SU-DHL-6 (cell line): Measurements from ENCODE around the gene SOX5.

Experiments used
- H2AFZ ChIP-seq: fragments of 200-600 bp; sonication (generic); 2 replicates; pipeline ENCODE4 v1.6.1; 2014; ENCODE audit warnings: low read depth, mild to moderate bottlenecking, moderate library complexity, mixed read lengths, antibody characterized with exemption, low read length; ENCODE audit not compliant: severe bottlenecking
- H3F3A ChIP-seq: fragments of 200-600 bp; shearing (Covaris generic); 2 replicates; pipeline ENCODE4 v1.6.0; 2016; ENCODE audit warnings: antibody characterized with exemption, mild to moderate bottlenecking; ENCODE audit not compliant: insufficient read depth
- H3K27ac ChIP-seq: fragments of 200-600 bp; sonication (generic); 2 replicates; pipeline ENCODE4 v1.5.1; 2016; ENCODE audit warnings: low read depth, mild to moderate bottlenecking, low read length, moderate library complexity, mixed read lengths
- H3K27me3 ChIP-seq: fragments of 200-600 bp; sonication (generic), shearing (Covaris generic); 2 replicates; pipeline ENCODE4 v1.6.0; 2014; ENCODE audit warnings: mild to moderate bottlenecking, low read length
- H3K36me3 ChIP-seq: fragments of 200-600 bp; sonication (generic); 2 replicates; pipeline ENCODE4 v1.6.1; 2014; ENCODE audit warnings: mild to moderate bottlenecking, low read length, mixed read lengths
- H3K4me2 ChIP-seq: fragments of 300-600, 200-600 bp; shearing (Covaris generic), sonication (generic); 2 replicates; pipeline ENCODE4 v1.6.0; 2014; ENCODE audit warnings: low read length, low read depth, mild to moderate bottlenecking; ENCODE audit not compliant: poor library complexity, severe bottlenecking
- H3K4me3 ChIP-seq: fragments of 200-600 bp; sonication (generic); 2 replicates; pipeline ENCODE4 v1.5.1; 2014; ENCODE audit warnings: antibody characterized with exemption, low read length, mild to moderate bottlenecking, mixed read lengths; ENCODE audit not compliant: insufficient read depth, poor library complexity, severe bottlenecking
- H3K79me2 ChIP-seq: fragments of 200-600 bp; sonication (generic); 2 replicates; pipeline ENCODE4 v1.6.1; 2014; ENCODE audit warnings: mild to moderate bottlenecking, low read length, moderate library complexity; ENCODE audit not compliant: insufficient read depth
- H3K9ac ChIP-seq: fragments of 200-600 bp; sonication (generic); 2 replicates; pipeline ENCODE4 v1.7.0; 2014; ENCODE audit warnings: mild to moderate bottlenecking, low read length
- H3K9me2 ChIP-seq: fragments of 200-600 bp; sonication (generic); replicated peaks from 2 replicates; pipeline ENCODE4 v1.6.1; 2014; ENCODE audit warnings: low read length; ENCODE audit not compliant: insufficient read depth
- H3K9me3 ChIP-seq: fragments of 200-600 bp; sonication (generic); 2 replicates; pipeline ENCODE4 v1.6.1; 2014; ENCODE audit warnings: low read length, mixed read lengths; ENCODE audit not compliant: insufficient read depth
- H4K20me1 ChIP-seq: fragments of 200-600 bp; sonication (generic); 2 replicates; pipeline ENCODE4 v1.6.1; 2014; ENCODE audit warnings: low read depth, mild to moderate bottlenecking, antibody characterized with exemption, low read length, moderate library complexity, mixed read lengths
- CTCF ChIP-seq: fragments of 200-600 bp; sonication (generic); IDR thresholded peaks from one replicate; pipeline ENCODE4 v1.5.1; 2017; ENCODE audit warnings: antibody characterized with exemption, mild to moderate bottlenecking, low read length, moderate library complexity; ENCODE audit not compliant: insufficient read depth, poor library complexity, severe bottlenecking
- EZH2phosphoT487 ChIP-seq: fragments of 200-600 bp; sonication (generic), shearing (Covaris generic); conservative IDR thresholded peaks from 2 replicates; pipeline ENCODE4 v1.6.1; 2018; ENCODE audit warnings: mild to moderate bottlenecking, antibody characterized with exemption, low read length, moderate library complexity, mixed read lengths

The SOX5 gene

GRCh38 chr12:23585782-23586163 lies 363.7 kb downstream of the SOX5 start:
- TF ChIP-seq CTCF (no peak), EZH2phosphoT487 (no peak)
- H3K9me3 ChIP-seq = no peaks in the 10 kb centered on the region
- no peaks in the 10 kb centered on the region for H3K36me3 ChIP-seq
- H3K27me3 ChIP-seq = no peaks in the 10 kb centered on the region
- H3K27ac ChIP-seq = no peak overlapping the region
- H3K4me2 ChIP-seq = no peak overlapping the region
- no peaks in the 10 kb centered on the region for H3F3A ChIP-seq
- H4K20me1 ChIP-seq = no peaks in the 10 kb centered on the region
- no peak overlapping the region for H2AFZ ChIP-seq
- no peak overlapping the region for H3K9ac ChIP-seq
- no peaks in the 10 kb centered on the region for H3K79me2 ChIP-seq
- H3K4me3 ChIP-seq = no peak overlapping the region
- 0 out of 2 replicates have a peak, but pooled peaks cover 4% of the 10 kb centered on the region for H3K9me2 ChIP-seq

GRCh38 chr12:23585156-23585781 lies 364.2 kb downstream of the SOX5 start:
- TF ChIP-seq EZH2phosphoT487 (no peak), CTCF (no peak)
- Histone ChIP-seq H3K27me3 (no peaks in the 10 kb centered on the region), H3K27ac (no peak overlapping the region), H3F3A (no peaks in the 10 kb centered on the region), H3K79me2 (no peaks in the 10 kb centered on the region), H4K20me1 (no peaks in the 10 kb centered on the region), H3K4me3 (no peak overlapping the region), H3K9ac (no peak overlapping the region), H3K4me2 (no peak overlapping the region), H3K9me2 (0 out of 2 replicates have a peak, but pooled peaks cover 4% of the 10 kb centered on the region), H3K36me3 (no peaks in the 10 kb centered on the region), H3K9me3 (no peaks in the 10 kb centered on the region), H2AFZ (no peak overlapping the region)

GRCh38 chr12:23581913-23582312 lies 367.6 kb downstream of the SOX5 start:
- H3K79me2 ChIP-seq = no peaks in the 10 kb centered on the region
- 0 out of 2 replicates have a peak, but pooled peaks cover 4% of the 10 kb centered on the region for H3K9me2 ChIP-seq
- H2AFZ ChIP-seq = no peak overlapping the region
- H3K27me3 ChIP-seq = no peaks in the 10 kb centered on the region
- no peaks in the 10 kb centered on the region for H3K36me3 ChIP-seq
- H3K4me3 ChIP-seq = no peak overlapping the region
- TF ChIP-seq EZH2phosphoT487 = no peak
- H3K9me3 ChIP-seq = no peaks in the 10 kb centered on the region
- H3K27ac ChIP-seq = no peak overlapping the region
- H3K4me2 ChIP-seq = no peak overlapping the region
- H3K9ac ChIP-seq = no peak overlapping the region
- no peaks in the 10 kb centered on the region for H4K20me1 ChIP-seq
- no peaks in the 10 kb centered on the region for H3F3A ChIP-seq

GRCh38 chr12:23579257-23579656 lies 370.2 kb downstream of the SOX5 start:
- Histone ChIP-seq H3K27ac (no peak overlapping the region), H3K36me3 (no peaks in the 10 kb centered on the region), H4K20me1 (no peaks in the 10 kb centered on the region), H3K9me2 (0 out of 2 replicates have a peak, but pooled peaks cover 3% of the 10 kb centered on the region), H3K9me3 (no peaks in the 10 kb centered on the region), H2AFZ (no peak overlapping the region), H3K79me2 (no peaks in the 10 kb centered on the region), H3K9ac (no peak overlapping the region), H3K27me3 (no peaks in the 10 kb centered on the region), H3K4me3 (no peak overlapping the region), H3F3A (no peaks in the 10 kb centered on the region), H3K4me2 (no peak overlapping the region)
- TF ChIP-seq EZH2phosphoT487 (no peak), CTCF (no peak)
